Stomach (tissue), 4 donors: ENCODE measurements around the gene PTPRM.

ENCODE experiments used
- EP300 ChIP-seq: sonication (generic); formaldehyde crosslinking; IDR thresholded peaks from one replicate; pipeline ENCODE4 v1.6.1; 2017; ENCODE audit warnings: antibody characterized with exemption
- TF ChIP-seq, protein P1 (sequence below), 7 experiments: fragments of 450-650 bp in 4 of 7; fragments of 200-600 bp in 3 of 7; sonication (generic) in 3 of 7; IDR thresholded peaks; one replicate each; pipeline ENCODE4 v1.5.1; 2016 to 2019; ENCODE audit warnings: antibody characterized with exemption in 7 of 7, control low read depth in 2 of 7, mild to moderate bottlenecking in 1 of 7

DNA sequence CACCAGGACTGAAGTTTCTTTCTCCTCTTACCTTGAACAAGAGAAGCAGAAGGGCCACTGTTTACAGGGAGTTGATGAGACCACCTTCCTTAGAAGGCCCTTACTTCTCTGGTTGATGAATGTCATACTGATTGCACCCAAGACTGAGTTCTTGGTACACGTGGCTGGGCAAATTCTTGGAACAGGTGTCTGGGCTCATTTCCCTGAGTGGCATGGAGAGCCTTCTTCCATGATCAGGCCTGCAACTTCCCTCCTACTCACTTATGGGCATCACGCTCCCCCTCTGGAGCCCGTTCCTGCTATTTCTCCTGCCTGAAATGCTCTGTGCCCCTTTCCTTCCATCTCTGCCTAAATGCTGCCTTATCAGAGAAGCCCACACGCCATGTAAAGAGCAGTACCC lies 110.3 kb downstream of the PTPRM start:
- TF ChIP-seq, protein P1, sequence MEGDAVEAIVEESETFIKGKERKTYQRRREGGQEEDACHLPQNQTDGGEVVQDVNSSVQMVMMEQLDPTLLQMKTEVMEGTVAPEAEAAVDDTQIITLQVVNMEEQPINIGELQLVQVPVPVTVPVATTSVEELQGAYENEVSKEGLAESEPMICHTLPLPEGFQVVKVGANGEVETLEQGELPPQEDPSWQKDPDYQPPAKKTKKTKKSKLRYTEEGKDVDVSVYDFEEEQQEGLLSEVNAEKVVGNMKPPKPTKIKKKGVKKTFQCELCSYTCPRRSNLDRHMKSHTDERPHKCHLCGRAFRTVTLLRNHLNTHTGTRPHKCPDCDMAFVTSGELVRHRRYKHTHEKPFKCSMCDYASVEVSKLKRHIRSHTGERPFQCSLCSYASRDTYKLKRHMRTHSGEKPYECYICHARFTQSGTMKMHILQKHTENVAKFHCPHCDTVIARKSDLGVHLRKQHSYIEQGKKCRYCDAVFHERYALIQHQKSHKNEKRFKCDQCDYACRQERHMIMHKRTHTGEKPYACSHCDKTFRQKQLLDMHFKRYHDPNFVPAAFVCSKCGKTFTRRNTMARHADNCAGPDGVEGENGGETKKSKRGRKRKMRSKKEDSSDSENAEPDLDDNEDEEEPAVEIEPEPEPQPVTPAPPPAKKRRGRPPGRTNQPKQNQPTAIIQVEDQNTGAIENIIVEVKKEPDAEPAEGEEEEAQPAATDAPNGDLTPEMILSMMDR (IDR thresholded peaks at IDR 0.05), result no peak
- TF ChIP-seq EP300, result no peak
